ENCODE measurements around the gene MYADML2. TPM values are rescaled to one million over a fixed set of nuclear protein-coding genes. Genes with fewer than 3 reads are reported as not detected.
A peak's percentile ranks its signal among the peaks of the same experiment; 100 is the strongest.

The MYADML2 gene
- total RNA-seq, 1 donor from 2014 or later, result not detected

DNA sequence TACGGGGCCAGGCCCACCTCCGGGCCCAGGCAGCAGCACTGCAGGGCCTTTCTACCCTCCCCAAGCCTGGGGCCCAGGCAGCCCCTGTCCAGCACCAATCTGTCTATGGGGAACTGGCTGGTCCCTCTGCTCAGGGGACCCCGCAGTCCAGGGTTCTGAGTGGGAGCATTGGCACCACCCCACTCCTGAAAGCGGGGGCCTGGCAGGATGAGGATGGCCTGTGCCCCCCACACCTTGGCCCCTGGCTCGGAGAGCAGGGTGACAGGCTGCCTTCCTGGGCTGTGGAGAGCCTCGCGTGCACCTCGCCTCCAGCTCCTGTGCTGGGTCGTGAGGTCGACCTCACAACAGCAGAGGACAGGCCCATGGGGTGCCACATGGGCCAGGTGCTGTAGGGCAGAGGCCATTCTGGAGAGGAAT lies 43.6 kb downstream of the MYADML2 start:
- no peaks in the 10 kb centered on the region for H3K9me3 Mint-ChIP-seq (ENCODE audit: low read depth)
- no peaks in the 10 kb centered on the region for H3K27me3 Mint-ChIP-seq (ENCODE audit: low read depth)
- no peak overlapping the region for H3K27ac Mint-ChIP-seq (ENCODE audit: unreplicated experiment)
- TF ChIP-seq, protein P1, sequence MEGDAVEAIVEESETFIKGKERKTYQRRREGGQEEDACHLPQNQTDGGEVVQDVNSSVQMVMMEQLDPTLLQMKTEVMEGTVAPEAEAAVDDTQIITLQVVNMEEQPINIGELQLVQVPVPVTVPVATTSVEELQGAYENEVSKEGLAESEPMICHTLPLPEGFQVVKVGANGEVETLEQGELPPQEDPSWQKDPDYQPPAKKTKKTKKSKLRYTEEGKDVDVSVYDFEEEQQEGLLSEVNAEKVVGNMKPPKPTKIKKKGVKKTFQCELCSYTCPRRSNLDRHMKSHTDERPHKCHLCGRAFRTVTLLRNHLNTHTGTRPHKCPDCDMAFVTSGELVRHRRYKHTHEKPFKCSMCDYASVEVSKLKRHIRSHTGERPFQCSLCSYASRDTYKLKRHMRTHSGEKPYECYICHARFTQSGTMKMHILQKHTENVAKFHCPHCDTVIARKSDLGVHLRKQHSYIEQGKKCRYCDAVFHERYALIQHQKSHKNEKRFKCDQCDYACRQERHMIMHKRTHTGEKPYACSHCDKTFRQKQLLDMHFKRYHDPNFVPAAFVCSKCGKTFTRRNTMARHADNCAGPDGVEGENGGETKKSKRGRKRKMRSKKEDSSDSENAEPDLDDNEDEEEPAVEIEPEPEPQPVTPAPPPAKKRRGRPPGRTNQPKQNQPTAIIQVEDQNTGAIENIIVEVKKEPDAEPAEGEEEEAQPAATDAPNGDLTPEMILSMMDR (IDR thresholded peaks at IDR 0.05), result no peak
- H3K4me1 Mint-ChIP-seq (ENCODE audit: low read depth), result peaks cover 16% of the 10 kb centered on the region
- no peak for DNase-seq (ENCODE audit: low spot score)
- peaks cover 5% of the 10 kb centered on the region for H3K36me3 Mint-ChIP-seq (ENCODE audit: low read depth)
- peak overlapping the region; percentile 9 for H3K4me3 Mint-ChIP-seq (ENCODE audit: unreplicated experiment)

- H3K36me3 Mint-ChIP-seq (ENCODE audit: low read depth), result peaks cover 5% of the 10 kb centered on the region
- no peak overlapping the region for H3K27ac Mint-ChIP-seq (ENCODE audit: unreplicated experiment)
- peak overlapping the region; percentile 9 for H3K4me3 Mint-ChIP-seq (ENCODE audit: unreplicated experiment)
- no peaks in the 10 kb centered on the region for H3K9me3 Mint-ChIP-seq (ENCODE audit: low read depth)
- H3K4me1 Mint-ChIP-seq (ENCODE audit: low read depth), result peaks cover 22% of the 10 kb centered on the region
- TF ChIP-seq, protein P1 (IDR thresholded peaks at IDR 0.05), result no peak
- no peak for DNase-seq (ENCODE audit: low spot score)
- H3K27me3 Mint-ChIP-seq (ENCODE audit: low read depth), result no peaks in the 10 kb centered on the region
Observed at GRCh38 chr17:81902653-81903414, 44.2 kb downstream of the MYADML2 start.

- peaks cover 5% of the 10 kb centered on the region for H3K36me3 Mint-ChIP-seq (ENCODE audit: low read depth)
- no peak within 1 kb of the TSS for H3K4me3 Mint-ChIP-seq (ENCODE audit: unreplicated experiment)
- H3K4me1 Mint-ChIP-seq (ENCODE audit: low read depth), result peaks cover 24% of the 10 kb centered on the region
- DNase-seq (ENCODE audit: low spot score), result no peak
- TF ChIP-seq, protein P1 (IDR thresholded peaks at IDR 0.05), result no peak
- H3K27me3 Mint-ChIP-seq (ENCODE audit: low read depth), result no peaks in the 10 kb centered on the region
- no peaks in the 10 kb centered on the region for H3K9me3 Mint-ChIP-seq (ENCODE audit: low read depth)
- H3K27ac Mint-ChIP-seq (ENCODE audit: unreplicated experiment), result no peak within 1 kb of the TSS
Observed at GRCh38 chr17:81902023-81902652, 44.9 kb downstream of the MYADML2 start, which contains the start of gene NPB. NPB (plus strand) TSS chr17:81902238; CDS start chr17:81902278, 40 bp downstream.

GRCh38 chr17:81901167-81902022 lies 45.6 kb downstream of the MYADML2 start:
- DNase-seq (ENCODE audit: low spot score), result no peak
- H3K4me1 Mint-ChIP-seq (ENCODE audit: low read depth), result peaks cover 24% of the 10 kb centered on the region
- peaks cover 3% of the 10 kb centered on the region for H3K36me3 Mint-ChIP-seq (ENCODE audit: low read depth)
- no peak overlapping the region for H3K4me3 Mint-ChIP-seq (ENCODE audit: unreplicated experiment)
- H3K27me3 Mint-ChIP-seq (ENCODE audit: low read depth), result no peaks in the 10 kb centered on the region
- no peak overlapping the region for H3K27ac Mint-ChIP-seq (ENCODE audit: unreplicated experiment)
- TF ChIP-seq, protein P1 (IDR thresholded peaks at IDR 0.05), result no peak
- H3K9me3 Mint-ChIP-seq (ENCODE audit: low read depth), result no peaks in the 10 kb centered on the region
